Measurements from ENCODE around the gene SMURF2.
"Not testable (repeated sequence)": the region's sequence is repeated elsewhere in the genome, so short reads cannot be mapped to it uniquely, and the experiment has no call there.

SMURF2 gene

GRCh38 chr17:64580384-64581315 lies 81.5 kb downstream of the SMURF2 start:
- no peak for TF ChIP-seq CTCF (conservative IDR thresholded peaks at IDR 0.05; ENCODE audit: low read depth, low read length)
- H3K27ac ChIP-seq = no peak overlapping the region
- no peaks in the 10 kb centered on the region for H4K20me1 ChIP-seq (ENCODE audit: insufficient read depth)
- H3K36me3 ChIP-seq (ENCODE audit: insufficient read depth) = no peaks in the 10 kb centered on the region
- H3K4me2 ChIP-seq = no peak overlapping the region
- H3K4me1 ChIP-seq (ENCODE audit: low read depth, poor library complexity, severe bottlenecking) = no peaks in the 10 kb centered on the region
- no peak overlapping the region for H2AFZ ChIP-seq (ENCODE audit: low read depth)
- no peaks in the 10 kb centered on the region for H3K27me3 ChIP-seq (ENCODE audit: insufficient read depth, low read depth)
- no peak overlapping the region for H3K4me3 ChIP-seq (IDR thresholded peaks at IDR 0.05; ENCODE audit: insufficient read depth, low read depth, low read length)
- no peaks in the 10 kb centered on the region for H3K79me2 ChIP-seq (ENCODE audit: insufficient read depth, low read depth)
- no peak overlapping the region for H3K9ac ChIP-seq

DNA sequence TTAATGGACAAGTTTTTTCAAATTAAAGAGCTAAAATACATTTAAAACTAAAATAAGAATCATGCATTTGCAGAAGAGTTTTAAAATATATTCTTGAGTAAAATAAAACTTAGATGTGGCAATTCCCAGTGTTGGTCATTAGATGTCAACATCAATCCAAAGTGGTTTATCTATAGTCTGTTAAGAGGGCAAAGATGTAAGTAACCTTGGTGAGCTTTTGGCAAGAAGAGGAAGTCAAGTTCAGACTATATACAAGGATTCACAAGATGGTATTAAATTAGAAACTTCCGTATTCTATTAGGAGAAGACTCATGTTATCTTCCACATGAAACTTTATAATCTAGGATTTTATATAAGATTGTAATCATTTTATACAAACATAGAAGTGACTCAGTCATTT lies 82.2 kb downstream of the SMURF2 start:
- Histone ChIP-seq H3K27me3 (ENCODE audit: insufficient read depth, low read depth) (no peaks in the 10 kb centered on the region), H4K20me1 (ENCODE audit: insufficient read depth) (no peaks in the 10 kb centered on the region), H3K27ac (no peak overlapping the region), H2AFZ (ENCODE audit: low read depth) (no peak overlapping the region), H3K4me1 (ENCODE audit: low read depth, poor library complexity, severe bottlenecking) (no peaks in the 10 kb centered on the region), H3K4me3 (IDR thresholded peaks at IDR 0.05; ENCODE audit: insufficient read depth, low read depth, low read length) (no peak overlapping the region), H3K4me2 (no peak overlapping the region), H3K9ac (no peak overlapping the region), H3K36me3 (ENCODE audit: insufficient read depth) (no peaks in the 10 kb centered on the region), H3K79me2 (ENCODE audit: insufficient read depth, low read depth) (no peaks in the 10 kb centered on the region)
- no peak for TF ChIP-seq CTCF (conservative IDR thresholded peaks at IDR 0.05; ENCODE audit: low read depth, low read length)

- not testable (repeated sequence) for H3K27ac ChIP-seq; H3K36me3 ChIP-seq (ENCODE audit: insufficient read depth); H3K27me3 ChIP-seq (ENCODE audit: insufficient read depth, low read depth); H3K79me2 ChIP-seq (ENCODE audit: insufficient read depth, low read depth); H2AFZ ChIP-seq (ENCODE audit: low read depth); H4K20me1 ChIP-seq (ENCODE audit: insufficient read depth); H3K4me2 ChIP-seq; H3K4me3 ChIP-seq (IDR thresholded peaks at IDR 0.05; ENCODE audit: insufficient read depth, low read depth, low read length); H3K4me1 ChIP-seq (ENCODE audit: low read depth, poor library complexity, severe bottlenecking); H3K9ac ChIP-seq
Measured at GRCh38 chr17:64577025-64577424, 85.1 kb downstream of the SMURF2 start.

GRCh38 chr17:64575431-64575830 lies 86.7 kb downstream of the SMURF2 start:
- Histone ChIP-seq H3K79me2 (ENCODE audit: insufficient read depth, low read depth) (no peaks in the 10 kb centered on the region), H3K36me3 (ENCODE audit: insufficient read depth) (no peaks in the 10 kb centered on the region), H4K20me1 (ENCODE audit: insufficient read depth) (no peaks in the 10 kb centered on the region), H2AFZ (ENCODE audit: low read depth) (no peak overlapping the region), H3K4me3 (IDR thresholded peaks at IDR 0.05; ENCODE audit: insufficient read depth, low read depth, low read length) (no peak overlapping the region), H3K4me2 (no peak overlapping the region), H3K4me1 (ENCODE audit: low read depth, poor library complexity, severe bottlenecking) (no peaks in the 10 kb centered on the region), H3K27me3 (ENCODE audit: insufficient read depth, low read depth) (no peaks in the 10 kb centered on the region), H3K27ac (no peak overlapping the region), H3K9ac (no peak overlapping the region)
- TF ChIP-seq CTCF (conservative IDR thresholded peaks at IDR 0.05; ENCODE audit: low read depth, low read length) = no peak

- no peak overlapping the region for H3K4me3 ChIP-seq (IDR thresholded peaks at IDR 0.05; ENCODE audit: insufficient read depth, low read depth, low read length)
- no peaks in the 10 kb centered on the region for H3K79me2 ChIP-seq (ENCODE audit: insufficient read depth, low read depth)
- no peaks in the 10 kb centered on the region for H4K20me1 ChIP-seq (ENCODE audit: insufficient read depth)
- H3K4me2 ChIP-seq = no peak overlapping the region
- H2AFZ ChIP-seq (ENCODE audit: low read depth) = no peak overlapping the region
- H3K9ac ChIP-seq = no peak overlapping the region
- H3K27me3 ChIP-seq (ENCODE audit: insufficient read depth, low read depth) = no peaks in the 10 kb centered on the region
- H3K4me1 ChIP-seq (ENCODE audit: low read depth, poor library complexity, severe bottlenecking) = no peaks in the 10 kb centered on the region
- H3K27ac ChIP-seq = no peak overlapping the region
- no peak for TF ChIP-seq CTCF (conservative IDR thresholded peaks at IDR 0.05; ENCODE audit: low read depth, low read length)
- no peaks in the 10 kb centered on the region for H3K36me3 ChIP-seq (ENCODE audit: insufficient read depth)
Measured at GRCh38 chr17:64574646-64575045, 87.5 kb downstream of the SMURF2 start.
